OCI-LY7 (cell line): Measurements from ENCODE around the gene OAF.

Experiments
- CTCF ChIP-seq: fragments of 200-600 bp; sonication (generic); conservative IDR thresholded peaks from 2 replicates; pipeline ENCODE4 v1.5.1; 2014; ENCODE audit warnings: mild to moderate bottlenecking, antibody characterized with exemption, low read length, moderate library complexity, mixed read lengths
- EZH2phosphoT487 ChIP-seq: fragments of 200-600 bp; sonication (generic); IDR thresholded peaks from 2 replicates; pipeline ENCODE4 v1.6.1; 2018; ENCODE audit warnings: low read depth, borderline replicate concordance, mild to moderate bottlenecking, mixed run types, antibody characterized with exemption, low read length, moderate library complexity, mixed read lengths

- TF ChIP-seq CTCF: no peak
- no peak for TF ChIP-seq EZH2phosphoT487
Observed at GRCh38 chr11:120208777-120209176, 2.1 kb upstream of the OAF start.
